ENCODE data around the gene PCDHGB5.
"Not testable (repeated sequence)": the region's sequence is repeated elsewhere in the genome, so short reads cannot be mapped to it uniquely, and the experiment has no call there.

Gene PCDHGB5

DNA sequence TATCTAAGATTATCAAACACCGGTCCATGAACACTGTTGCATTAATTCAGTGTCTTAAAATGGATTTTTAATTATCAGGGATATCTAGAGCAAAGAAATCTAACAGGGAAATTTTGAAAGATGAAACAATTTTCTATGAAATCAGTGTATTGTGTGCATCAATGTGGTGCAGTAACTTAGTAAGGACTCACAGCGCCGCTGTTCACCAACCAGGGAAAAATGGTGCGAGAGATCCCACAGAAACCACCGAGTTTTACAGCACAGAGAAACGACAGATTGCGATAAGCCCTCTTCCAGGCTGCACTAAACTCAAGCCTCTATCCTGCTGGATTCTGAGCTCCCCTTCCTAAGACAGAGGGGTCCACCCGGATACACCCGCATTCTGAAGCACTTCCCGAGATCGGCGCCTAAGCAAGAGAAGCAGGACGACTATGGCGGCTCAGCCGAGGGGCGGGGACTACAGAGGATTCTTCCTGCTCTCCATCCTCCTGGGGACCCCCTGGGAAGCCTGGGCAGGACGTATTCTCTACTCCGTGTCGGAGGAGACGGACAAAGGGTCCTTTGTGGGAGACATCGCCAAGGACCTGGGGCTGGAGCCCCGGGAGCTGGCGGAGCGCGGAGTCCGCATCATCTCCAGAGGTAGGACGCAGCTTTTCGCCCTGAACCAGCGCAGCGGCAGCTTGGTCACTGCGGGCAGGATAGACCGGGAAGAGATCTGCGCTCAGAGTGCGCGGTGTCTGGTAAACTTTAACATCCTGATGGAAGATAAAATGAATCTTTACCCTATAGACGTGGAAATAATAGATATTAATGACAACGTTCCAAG is 15.1 kb upstream of the PCDHGB5 start, which contains the start of gene PCDHGA7:
TSS of gene PCDHGA7 (plus strand) at position 274 of the 826 bp plus-strand sequence. CDS start at position 432, 158 bp downstream.
- DNase-seq = no peak

- DNase-seq = no peak
Observed at GRCh38 chr5:141383345-141383744, 14.4 kb upstream of the PCDHGB5 start.

DNA sequence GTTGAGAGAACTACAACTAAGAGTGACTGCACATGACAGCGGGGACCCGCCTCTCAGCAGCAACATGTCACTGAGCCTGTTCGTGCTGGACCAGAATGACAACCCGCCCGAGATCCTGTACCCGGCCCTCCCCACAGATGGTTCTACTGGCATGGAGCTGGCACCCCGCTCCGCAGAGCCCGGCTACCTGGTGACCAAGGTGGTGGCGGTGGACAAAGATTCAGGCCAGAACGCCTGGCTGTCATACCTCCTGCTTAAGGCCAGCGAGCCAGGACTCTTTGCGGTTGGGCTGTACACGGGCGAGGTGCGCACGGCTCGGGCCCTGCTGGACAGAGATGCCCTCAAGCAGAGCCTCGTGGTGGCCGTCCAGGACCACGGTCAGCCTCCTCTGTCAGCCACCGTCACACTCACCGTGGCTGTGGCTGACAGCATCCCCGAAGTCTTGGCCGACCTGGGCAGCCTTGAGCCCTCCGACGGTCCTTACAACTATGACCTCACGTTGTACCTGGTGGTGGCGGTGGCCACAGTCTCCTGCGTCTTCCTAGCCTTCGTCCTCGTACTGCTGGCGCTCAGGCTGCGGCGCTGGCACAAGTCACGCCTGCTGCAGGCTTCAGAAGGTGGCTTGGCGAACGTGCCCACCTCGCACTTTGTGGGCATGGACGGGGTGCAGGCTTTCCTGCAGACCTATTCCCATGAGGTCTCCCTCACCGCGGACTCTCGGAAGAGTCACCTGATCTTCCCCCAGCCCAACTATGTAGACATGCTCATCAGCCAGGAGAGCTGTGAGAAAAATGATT is 13.1 kb upstream of the PCDHGB5 start:
- no peak for DNase-seq

- DNase-seq = not testable (repeated sequence)
Observed at GRCh38 chr5:141387557-141388311, 10.0 kb upstream of the PCDHGB5 start, which contains the start of gene PCDHGB4. PCDHGB4 (plus strand) TSS chr5:141387698; CDS start chr5:141387885, 187 bp downstream.

GRCh38 chr5:141388661-141389060 is 9.1 kb upstream of the PCDHGB5 start:
- DNase-seq = no peak

DNA sequence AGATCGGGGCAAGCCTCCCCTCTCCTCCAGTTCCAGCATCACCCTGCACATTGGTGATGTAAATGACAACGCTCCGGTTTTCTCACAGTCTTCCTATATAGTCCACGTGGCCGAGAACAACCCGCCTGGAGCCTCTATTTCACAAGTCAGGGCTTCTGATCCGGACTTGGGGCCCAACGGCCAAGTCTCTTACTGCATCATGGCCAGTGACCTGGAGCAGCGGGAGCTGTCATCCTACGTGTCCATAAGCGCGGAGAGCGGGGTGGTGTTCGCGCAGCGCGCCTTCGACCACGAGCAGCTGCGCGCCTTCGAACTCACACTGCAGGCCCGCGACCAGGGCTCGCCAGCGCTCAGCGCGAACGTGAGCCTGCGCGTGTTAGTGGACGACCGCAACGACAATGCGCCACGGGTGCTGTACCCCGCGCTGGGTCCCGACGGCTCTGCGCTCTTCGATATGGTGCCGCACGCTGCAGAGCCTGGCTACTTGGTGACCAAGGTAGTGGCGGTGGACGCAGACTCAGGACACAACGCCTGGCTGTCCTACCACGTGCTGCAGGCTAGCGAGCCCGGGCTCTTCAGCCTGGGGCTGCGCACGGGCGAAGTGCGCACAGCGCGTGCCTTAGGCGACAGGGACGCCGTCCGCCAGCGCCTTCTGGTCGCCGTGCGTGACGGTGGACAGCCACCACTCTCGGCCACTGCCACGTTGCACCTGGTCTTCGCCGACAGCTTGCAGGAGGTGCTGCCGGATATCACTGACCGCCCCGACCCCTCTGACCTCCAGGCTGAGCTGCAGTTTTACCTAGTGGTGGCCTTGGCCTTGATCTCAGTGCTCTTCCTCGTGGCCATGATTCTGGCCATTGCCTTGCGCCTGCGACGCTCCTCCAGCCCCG is 8.3 kb upstream of the PCDHGB5 start:
- DNase-seq = no peak

DNA sequence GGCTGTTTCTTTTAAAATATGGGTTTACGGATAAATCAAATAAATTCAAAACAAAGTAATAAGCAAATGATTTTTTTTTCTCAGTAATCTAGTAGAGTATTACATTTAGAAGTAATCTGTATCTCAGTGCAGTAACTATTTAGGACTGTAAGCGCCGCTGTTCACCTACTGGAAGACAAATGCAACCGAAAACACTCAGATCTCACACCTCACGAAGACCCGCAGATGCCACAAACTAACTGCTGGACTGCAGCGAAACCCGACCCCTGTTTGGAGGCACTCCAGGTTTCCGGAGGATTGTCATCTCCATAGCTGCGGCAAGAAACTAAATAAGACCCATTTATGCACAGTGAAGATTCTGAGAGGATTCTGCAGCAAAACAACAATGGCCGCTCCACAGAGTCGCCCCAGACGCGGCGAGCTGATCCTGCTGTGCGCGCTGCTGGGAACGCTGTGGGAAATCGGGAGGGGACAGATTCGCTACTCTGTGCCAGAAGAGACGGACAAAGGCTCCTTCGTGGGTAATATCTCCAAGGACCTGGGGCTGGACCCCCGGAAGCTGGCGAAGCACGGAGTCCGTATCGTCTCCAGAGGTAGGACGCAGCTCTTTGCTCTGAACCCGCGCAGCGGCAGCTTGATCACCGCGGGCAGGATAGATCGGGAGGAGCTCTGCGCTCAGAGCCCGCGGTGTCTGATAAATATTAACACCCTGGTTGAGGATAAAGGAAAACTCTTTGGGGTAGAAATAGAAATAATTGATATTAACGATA is 5.1 kb upstream of the PCDHGB5 start, which contains the start of gene PCDHGA8:
TSS of gene PCDHGA8 (plus strand) at position 205 of the 770 bp plus-strand sequence. CDS start at position 386, 181 bp downstream.
- DNase-seq = no peak

DNA sequence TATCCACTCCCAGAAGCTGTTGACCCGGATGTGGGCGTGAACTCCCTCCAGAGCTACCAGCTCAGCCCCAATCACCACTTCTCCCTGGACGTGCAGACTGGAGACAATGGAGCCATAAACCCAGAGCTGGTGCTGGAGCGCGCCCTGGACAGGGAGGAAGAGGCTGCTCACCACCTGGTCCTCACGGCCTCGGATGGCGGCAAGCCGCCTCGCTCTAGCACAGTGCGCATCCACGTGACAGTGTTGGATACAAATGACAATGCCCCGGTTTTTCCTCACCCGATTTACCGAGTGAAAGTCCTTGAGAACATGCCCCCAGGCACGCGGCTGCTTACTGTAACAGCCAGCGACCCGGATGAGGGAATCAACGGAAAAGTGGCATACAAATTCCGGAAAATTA is 4.5 kb upstream of the PCDHGB5 start:
- DNase-seq = no peak

- DNase-seq = not testable (repeated sequence)
Observed at GRCh38 chr5:141394401-141395187, 3.2 kb upstream of the PCDHGB5 start.

DNA sequence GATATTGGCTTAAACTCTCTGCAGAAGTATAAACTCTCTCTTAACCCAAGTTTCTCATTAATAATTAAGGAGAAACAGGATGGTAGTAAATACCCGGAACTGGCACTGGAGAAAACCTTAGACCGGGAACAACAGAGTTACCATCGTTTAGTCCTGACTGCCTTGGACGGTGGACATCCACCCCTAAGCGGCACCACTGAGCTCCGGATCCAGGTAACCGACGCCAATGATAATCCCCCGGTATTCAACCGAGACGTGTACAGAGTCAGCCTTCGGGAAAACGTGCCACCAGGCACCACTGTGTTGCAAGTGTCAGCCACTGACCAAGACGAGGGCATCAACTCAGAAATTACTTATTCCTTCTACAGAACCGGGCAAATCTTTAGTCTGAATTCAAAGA is 861 bp downstream of the PCDHGB5 start:
- DNase-seq = no peak

DNA sequence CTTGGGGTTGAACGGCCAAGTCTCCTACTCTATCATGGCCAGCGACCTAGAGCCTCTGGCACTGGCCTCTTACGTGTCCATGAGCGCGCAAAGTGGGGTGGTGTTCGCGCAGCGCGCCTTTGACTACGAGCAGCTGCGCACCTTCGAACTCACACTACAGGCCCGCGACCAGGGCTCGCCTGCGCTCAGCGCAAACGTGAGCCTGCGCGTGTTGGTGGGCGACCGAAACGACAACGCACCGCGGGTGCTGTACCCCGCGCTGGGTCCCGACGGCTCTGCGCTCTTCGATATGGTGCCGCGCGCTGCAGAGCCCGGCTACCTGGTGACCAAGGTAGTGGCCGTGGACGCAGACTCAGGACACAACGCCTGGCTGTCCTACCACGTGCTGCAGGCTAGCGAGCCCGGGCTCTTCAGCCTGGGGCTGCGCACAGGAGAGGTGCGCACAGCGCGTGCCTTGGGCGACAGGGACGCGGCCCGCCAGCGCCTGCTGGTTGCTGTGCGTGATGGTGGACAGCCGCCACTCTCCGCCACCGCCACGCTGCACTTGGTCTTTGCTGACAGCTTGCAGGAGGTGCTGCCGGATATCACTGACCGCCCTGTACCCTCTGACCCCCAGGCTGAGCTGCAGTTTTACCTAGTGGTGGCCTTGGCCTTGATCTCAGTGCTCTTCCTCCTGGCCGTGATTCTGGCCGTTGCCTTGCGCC is 2.0 kb downstream of the PCDHGB5 start:
- no peak for DNase-seq

DNA sequence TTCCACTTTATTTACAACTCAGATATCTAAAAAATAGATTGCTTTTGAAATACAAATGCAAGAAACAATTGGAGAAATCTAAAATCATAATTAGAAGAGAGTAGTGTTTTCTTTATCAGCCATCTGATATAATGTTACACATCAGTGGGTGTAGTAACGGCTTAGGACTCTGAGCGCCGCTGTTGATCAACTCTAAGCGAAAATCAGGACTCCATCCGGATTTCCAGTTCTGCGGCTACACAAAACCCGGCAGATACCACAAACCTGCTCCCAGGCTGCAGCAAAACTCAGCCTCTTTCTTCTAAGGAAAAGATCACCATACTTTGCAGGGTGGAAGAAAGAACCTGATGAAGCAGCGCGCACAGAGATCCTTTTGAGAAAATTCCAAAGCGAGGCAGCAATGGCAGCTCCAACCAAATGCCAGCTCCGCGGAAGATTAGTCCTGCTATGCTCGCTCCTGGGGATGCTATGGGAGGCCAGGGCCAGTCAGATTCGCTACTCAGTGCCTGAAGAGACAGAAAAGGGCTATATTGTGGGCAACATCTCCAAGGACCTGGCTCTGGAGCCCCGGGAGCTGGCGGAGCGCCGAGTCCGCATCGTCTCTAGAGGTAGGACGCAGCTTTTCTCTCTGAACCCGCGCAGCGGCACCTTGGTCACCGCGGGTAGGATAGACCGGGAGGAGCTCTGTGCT is 5.0 kb downstream of the PCDHGB5 start, which contains the start of gene PCDHGA9:
TSS of gene PCDHGA9 (plus strand) at position 226 of the 691 bp plus-strand sequence. CDS start at position 401, 175 bp downstream.
- DNase-seq = no peak

GRCh38 chr5:141403387-141403786 is 5.6 kb downstream of the PCDHGB5 start:
- DNase-seq = no peak

DNA sequence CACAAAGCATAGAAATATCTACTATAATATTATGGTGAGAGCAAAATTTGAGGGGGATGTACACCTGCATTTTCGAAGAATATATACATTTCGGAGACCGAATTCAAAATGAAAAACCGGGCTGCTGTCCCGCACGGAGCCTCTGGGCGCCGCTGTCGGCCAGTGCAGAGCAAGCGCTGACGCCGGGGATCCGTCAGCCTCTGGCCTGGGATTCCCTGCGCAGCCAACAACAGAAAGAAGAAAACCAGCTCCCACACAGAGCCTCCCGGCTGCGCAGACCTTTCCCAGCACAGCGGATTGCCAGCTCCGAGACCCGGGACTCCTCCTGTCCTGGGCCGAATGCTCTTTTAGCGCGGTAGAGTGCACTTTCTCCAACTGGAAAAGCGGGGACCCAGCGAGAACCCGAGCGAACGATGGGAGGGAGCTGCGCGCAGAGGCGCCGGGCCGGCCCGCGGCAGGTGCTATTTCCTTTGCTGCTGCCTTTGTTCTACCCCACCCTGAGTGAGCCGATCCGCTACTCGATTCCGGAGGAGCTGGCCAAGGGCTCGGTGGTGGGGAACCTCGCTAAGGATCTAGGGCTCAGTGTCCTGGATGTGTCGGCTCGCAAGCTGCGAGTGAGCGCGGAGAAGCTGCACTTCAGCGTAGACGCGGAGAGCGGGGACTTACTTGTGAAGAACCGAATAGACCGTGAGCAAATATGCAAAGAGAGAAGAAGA is 10.2 kb downstream of the PCDHGB5 start, which contains the start of gene PCDHGB6:
TSS of gene PCDHGB6 (plus strand) at position 232 of the 716 bp plus-strand sequence. CDS start at position 414, 182 bp downstream.
- not testable (repeated sequence) for DNase-seq

DNA sequence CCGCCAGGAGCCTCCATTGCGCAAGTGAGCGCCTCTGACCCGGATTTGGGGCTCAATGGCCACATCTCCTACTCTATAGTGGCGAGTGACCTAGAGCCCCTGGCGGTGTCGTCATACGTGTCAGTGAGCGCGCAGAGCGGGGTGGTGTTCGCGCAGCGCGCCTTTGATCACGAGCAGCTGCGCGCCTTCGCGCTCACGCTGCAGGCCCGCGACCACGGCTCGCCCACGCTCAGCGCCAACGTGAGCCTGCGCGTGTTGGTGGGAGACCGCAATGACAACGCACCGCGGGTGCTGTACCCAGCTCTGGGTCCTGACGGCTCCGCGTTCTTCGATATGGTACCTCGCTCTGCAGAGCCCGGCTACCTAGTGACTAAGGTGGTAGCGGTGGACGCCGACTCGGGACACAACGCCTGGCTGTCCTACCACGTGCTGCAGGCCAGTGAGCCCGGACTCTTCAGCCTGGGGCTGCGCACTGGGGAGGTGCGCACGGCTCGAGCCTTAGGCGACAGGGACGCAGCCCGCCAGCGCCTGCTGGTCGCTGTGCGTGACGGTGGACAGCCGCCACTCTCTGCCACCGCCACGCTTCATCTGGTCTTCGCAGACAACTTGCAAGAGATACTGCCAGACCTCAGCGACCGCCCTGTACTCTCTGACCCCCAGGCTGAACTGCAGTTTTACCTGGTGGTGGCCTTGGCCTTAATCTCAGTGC is 12.0 kb downstream of the PCDHGB5 start:
- no peak for DNase-seq

- DNase-seq = no peak
Observed at GRCh38 chr5:141411575-141411974, 13.8 kb downstream of the PCDHGB5 start.

Data from KG1 (cell line).